NCI-H1436 treated with DMSO at 0.1 percent for 48 hours (cell line): ENCODE data around the gene SLC4A5.

Experiments
- DNase-seq: peaks from one replicate; lab custom pipeline; 2025; lab: John Stamatoyannopoulos, UW

SLC4A5 gene

DNA sequence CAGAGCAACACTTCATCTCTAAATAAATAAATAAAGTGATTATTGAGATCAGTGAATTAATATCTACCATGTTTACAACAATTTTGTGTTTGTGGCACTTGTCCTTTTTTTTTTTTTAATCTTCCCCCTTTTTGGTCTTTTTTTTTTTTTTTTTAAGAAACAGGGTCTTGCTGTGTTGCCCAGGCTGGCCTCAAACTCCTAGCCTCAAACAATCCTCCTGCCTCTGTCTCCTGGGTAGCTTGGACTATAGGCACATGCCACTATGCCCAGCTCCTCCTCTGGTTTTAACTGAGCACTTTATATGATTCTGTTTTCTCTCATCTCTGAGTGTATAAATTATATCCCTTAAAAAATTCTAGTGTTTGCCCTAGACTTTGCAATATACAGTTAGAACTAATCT lies 30.3 kb downstream of the SLC4A5 start:
- no peak for DNase-seq

GRCh38 chr2:74307720-74308119 lies 35.5 kb downstream of the SLC4A5 start:
- no peak for DNase-seq

DNA sequence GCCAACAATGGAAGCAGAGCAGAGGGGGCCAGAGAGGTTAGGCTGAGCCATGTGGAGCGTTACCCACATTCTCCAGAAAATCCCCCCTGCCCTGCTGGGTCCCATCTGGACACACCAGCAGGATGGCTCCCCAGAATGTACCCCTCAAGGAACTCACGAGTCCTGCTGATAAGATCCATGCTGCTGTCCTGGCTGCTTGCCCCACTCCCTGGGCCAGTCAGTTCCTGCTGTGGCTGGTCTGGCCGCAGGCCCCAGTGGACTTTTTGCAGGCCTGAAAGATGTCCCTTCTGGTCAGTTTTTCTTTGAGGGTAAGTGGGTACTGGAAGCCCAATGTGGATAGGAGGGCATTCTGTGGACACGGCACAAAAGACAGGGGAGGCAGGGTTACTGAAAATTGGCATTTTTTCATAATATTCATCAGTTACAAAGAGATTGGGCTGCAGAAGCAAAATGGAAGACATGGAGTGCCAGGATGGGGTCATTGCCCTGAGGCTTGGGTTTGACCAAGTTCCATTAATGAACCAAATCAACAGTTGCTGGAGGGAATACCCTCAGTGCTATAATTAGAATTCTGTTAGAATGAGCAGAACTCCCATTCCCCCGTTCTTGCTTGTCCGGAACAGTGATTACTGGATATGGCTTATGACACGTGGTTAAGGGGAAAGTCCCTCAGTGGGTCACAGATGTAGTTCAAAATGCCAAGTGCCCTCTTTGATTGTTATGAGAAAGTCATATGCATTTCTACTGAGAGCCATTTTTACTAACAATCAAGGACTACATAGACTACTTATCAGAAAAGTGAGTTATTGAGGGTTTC lies 38.7 kb downstream of the SLC4A5 start:
- no peak for DNase-seq

DNA sequence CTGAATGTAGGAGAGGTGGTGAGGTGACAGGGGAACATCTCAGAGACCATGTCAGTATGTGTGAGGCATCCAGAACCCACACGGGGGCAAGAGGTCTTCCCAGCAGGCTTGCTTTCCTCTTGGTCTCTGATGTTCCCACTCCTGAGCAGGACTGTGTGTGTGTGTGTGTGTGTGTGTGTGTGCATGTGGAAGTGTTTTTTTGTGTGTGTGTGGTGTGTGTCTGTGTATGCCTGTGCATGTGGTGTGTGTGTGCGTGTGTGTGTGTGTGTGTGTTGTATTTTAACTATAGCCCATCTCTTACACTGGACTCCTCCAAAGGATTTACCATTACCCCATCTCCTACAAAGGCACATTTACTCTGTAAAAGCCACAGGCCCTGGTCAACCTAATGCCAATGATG lies 40.4 kb downstream of the SLC4A5 start:
- no peak for DNase-seq

DNA sequence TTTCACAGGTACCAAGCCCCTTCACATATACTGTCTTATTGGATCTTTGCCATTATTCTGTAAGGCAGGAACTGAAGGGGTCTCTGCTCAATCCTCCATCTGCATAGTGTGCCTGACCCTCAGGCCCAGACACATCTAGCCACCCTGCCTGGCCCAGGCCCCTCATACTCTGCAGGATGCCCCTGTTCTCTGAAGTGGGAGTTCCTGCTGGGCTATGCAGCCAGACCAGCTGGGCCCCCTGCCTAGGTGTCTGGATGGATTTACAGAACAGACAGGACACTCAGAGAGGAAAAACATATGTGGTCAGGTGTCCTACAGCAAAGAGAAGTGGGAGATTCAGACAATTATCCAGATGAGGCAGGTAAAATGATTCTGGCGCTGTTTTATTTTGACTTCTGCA lies 42.0 kb downstream of the SLC4A5 start:
- DNase-seq = no peak

GRCh38 chr2:74300506-74300905 lies 42.7 kb downstream of the SLC4A5 start:
- no peak for DNase-seq

- no peak for DNase-seq
Observed at GRCh38 chr2:74297950-74298349, 45.3 kb downstream of the SLC4A5 start.

GRCh38 chr2:74297391-74297790 lies 45.8 kb downstream of the SLC4A5 start:
- DNase-seq = no peak

DNA sequence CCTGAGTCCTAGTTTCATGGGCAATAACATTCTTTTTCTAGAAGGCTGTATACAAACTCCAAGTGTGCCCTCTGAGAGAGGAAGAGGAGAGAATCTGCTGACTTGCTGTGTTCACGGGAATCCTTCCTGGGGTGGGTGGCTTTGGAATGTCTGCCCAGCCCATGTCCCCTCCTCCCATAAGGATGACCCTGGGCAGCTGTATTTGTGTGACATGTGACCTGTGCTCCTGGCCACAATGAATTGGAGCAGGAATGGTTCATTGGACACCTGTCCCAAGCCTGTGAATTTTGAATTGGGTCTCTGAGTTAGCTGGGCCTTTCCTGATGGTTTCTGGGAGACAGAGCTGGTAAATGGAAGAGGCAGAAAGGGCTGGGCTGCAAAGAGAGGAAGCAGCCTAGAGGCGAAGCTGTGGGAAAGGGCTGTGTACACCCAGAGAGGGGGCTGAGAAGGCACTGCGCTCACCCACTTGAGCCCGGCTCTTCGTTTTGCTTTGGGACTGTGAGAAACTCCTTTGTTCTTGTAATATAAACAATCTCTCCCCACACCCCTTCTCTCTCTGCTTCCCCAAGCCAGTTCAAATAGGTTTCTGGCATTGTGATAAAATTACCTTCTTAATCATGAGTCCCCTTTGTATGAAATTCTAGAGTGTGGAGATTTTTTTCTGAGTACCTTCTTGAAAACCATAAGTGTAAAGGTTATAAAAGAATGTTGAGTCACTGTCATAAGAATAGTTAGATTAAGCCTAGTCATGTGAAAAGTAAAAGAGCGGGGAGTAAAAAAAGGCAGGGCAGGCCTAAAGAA lies 49.8 kb downstream of the SLC4A5 start:
- DNase-seq = no peak

- DNase-seq = no peak
Observed at GRCh38 chr2:74292751-74293150, 50.5 kb downstream of the SLC4A5 start.

- DNase-seq = no peak
Observed at GRCh38 chr2:74291886-74292621, 51.2 kb downstream of the SLC4A5 start.

- no peak for DNase-seq
Observed at GRCh38 chr2:74291218-74291544, 52.0 kb downstream of the SLC4A5 start.

GRCh38 chr2:74290466-74291217 lies 52.6 kb downstream of the SLC4A5 start:
- no peak for DNase-seq

DNA sequence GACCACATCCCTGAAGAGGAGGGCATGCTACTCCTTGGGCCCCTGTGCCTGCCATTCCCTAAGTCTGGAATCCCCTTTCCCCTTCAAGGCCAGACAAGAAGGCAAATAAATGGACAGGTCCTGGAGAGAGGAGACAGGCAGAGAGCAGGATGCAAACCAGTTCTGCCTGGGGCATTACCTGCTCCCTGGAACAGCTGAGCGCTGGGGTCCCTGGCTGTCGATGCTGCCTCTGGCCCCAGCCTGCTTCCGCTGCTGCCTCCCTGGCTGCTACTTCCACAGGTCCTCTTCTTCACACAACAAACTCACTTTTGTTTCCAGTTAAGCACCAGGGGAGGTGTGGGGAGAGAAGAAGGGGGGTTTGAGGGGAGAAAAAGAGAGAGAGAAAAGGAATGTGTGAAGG lies 53.1 kb downstream of the SLC4A5 start:
- no peak for DNase-seq

DNA sequence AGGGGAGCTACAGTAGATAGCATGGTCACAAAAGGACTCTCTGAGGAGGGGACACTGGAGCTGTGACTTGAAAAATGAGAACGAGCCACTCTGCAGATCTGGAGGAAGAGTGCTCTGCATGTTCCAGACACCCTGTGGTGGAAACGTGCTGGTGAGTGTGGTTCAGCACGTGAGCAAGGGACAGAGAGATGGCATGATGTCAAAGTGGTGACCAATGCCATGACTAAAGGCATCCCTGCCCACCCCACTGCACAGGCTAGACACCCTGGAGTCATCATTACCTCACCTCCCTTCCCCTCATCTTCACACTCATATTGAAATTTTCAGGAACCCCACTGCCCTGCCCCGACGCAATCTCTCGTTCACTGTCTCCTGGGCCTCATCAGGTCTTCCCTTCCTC lies 56.5 kb downstream of the SLC4A5 start:
- no peak for DNase-seq

DNA sequence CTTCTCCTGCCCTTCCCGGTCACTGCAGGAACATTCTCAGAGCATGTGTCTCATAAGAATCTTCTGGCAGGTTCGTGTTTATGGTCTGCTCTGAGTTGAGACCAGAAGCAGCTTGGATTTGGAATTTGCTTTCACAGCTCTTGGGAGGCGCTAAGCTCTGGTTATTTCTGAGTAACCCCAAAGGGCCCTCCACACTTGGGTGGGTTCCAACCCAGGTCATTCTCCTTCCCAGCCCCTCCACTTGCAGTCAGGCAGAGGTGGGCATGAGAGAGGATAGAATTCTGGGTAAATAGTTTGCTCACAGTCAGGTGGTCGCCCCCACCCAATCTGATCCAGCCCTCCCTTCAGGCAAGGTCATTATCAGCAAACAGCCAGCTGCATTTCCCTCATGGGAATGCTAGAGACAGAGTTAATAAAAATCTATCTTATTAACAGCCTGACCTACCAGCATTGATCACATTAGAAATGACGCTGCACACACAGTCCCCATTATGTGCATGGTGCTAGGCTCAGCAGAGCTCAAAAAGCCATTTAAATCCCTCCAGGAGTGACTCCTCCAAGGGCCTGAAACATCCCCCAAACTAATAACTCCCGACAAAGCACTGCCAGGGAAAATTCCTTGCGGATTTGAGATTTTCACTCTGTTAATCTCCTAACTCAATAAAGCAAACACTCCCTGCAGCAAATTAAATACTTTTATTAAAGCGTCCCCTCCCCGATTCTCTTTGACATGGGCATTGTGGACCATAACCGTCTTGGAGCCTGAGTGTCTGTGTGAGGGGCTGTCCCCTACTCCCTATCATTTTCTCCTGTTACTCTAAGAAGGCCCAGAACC lies 61.9 kb downstream of the SLC4A5 start:
- DNase-seq = no peak

DNA sequence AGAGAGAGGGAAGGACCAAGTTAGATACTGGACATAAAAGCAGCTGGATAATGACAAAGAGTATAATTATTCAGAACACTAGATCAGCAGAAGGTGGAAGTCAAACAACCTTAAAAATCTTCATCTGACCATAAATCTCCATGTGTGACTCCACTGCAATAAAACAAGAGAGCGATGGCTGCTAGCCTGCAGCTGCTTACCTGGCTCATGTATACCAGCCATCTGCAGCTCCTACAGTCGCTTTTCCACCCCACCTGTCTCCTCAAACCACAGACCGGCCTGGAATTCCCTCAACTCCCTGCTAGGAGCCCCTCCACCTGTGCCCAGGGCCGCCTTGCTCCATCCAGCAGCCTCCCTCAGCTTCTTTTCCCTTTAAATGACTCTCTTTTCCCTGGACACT lies 64.5 kb downstream of the SLC4A5 start:
- DNase-seq = no peak

DNA sequence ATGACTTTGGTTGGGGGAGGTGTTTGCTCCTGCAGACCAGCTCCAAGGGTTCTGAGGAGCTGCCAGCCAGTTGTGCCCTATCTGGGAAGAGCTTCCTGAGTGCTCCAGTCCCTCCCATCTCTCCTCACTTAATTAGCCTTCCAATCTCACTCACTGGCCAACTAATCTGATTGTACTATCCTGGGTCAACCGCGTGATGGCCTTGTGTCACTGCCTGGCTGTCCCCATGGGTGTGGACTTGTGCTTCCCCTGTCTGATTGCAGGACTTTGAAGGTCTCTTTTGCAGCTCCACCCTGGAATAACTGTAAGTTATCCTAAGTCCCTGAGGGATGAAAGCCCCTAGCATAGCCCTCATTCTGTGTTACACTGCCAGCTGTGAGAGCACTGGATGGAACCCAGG lies 65.0 kb downstream of the SLC4A5 start:
- DNase-seq = no peak

DNA sequence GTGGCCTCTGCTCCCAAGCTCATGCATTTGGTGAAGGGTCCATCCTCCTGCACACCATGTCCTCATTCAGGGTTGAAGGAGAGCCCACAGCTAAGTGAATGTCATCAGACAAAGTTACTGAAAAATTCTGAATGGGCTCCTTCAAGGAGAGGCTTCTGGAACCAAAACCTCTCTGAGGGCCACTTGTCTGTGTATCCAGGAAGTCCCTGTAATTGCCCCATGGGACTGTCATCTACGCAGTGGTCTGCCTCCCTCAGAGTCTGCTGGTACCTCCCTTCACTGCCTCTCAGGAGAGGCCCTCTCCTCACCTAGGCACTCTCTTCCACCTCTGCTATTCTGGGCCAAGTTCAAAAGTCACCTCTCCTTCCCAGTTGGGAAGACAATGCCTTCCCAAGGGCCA lies 68.0 kb downstream of the SLC4A5 start:
- no peak for DNase-seq

GRCh38 chr2:74269667-74270066 lies 73.5 kb downstream of the SLC4A5 start:
- no peak for DNase-seq

DNA sequence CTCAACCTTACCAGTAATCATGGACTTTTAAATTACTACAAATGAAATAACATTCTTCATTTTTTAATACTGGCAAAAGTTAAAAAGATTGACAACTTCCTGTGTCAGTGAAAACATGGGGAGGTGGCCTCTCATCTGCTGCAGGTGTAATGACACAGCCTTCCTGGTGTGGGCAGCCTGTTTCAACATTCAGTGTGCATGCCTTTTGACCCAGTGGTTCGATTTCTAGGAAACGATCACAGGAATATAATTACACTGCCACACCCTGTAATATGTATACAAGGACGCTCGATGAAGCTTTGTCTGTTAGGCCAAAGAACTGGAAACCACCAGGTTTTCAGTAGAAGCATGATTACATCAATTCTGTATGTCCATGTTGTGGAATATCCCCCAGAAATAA lies 76.1 kb downstream of the SLC4A5 start:
- DNase-seq = peak; percentile 12
